Peyer's patch (tissue), 4 donors: ENCODE data around the gene TULP4.

ENCODE experiments used
- CTCF ChIP-seq, 6 experiments: fragments of 450-650 bp in 4 of 6; fragments of 200-600 bp in 2 of 6; sonication (generic) in 1 of 6; IDR thresholded peaks; one replicate each; pipeline ENCODE4 v1.5.1; 2017 to 2019; ENCODE audit warnings: antibody characterized with exemption in 6 of 6, mild to moderate bottlenecking in 3 of 6, moderate library complexity in 1 of 6
- POLR2A ChIP-seq, 2 donors: fragments of 450-650 bp; IDR thresholded peaks; one replicate each; pipeline ENCODE4 v1.5.1; 2017; ENCODE audit warnings: antibody characterized with exemption in 2 of 2, mild to moderate bottlenecking in 2 of 2, moderate library complexity in 2 of 2

- TF ChIP-seq POLR2A (IDR thresholded peaks at IDR 0.05) = no peak
- TF ChIP-seq CTCF (IDR thresholded peaks at IDR 0.05) = no peak
Measured at GRCh38 chr6:158514991-158515390, 202.7 kb downstream of the TULP4 start.
